Fibroblast of gingiva (primary cell): Measurements from ENCODE around the gene USP21.
"Not testable (repeated sequence)": the region's sequence is repeated elsewhere in the genome, so short reads cannot be mapped to it uniquely, and the experiment has no call there.

ENCODE experiments used
- DNase-seq: peaks from one replicate; pipeline ENCODE4 v3.0.0-alpha.2; 2011; ENCODE audit warnings: low read depth

The USP21 gene, protein sequence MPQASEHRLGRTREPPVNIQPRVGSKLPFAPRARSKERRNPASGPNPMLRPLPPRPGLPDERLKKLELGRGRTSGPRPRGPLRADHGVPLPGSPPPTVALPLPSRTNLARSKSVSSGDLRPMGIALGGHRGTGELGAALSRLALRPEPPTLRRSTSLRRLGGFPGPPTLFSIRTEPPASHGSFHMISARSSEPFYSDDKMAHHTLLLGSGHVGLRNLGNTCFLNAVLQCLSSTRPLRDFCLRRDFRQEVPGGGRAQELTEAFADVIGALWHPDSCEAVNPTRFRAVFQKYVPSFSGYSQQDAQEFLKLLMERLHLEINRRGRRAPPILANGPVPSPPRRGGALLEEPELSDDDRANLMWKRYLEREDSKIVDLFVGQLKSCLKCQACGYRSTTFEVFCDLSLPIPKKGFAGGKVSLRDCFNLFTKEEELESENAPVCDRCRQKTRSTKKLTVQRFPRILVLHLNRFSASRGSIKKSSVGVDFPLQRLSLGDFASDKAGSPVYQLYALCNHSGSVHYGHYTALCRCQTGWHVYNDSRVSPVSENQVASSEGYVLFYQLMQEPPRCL

DNA sequence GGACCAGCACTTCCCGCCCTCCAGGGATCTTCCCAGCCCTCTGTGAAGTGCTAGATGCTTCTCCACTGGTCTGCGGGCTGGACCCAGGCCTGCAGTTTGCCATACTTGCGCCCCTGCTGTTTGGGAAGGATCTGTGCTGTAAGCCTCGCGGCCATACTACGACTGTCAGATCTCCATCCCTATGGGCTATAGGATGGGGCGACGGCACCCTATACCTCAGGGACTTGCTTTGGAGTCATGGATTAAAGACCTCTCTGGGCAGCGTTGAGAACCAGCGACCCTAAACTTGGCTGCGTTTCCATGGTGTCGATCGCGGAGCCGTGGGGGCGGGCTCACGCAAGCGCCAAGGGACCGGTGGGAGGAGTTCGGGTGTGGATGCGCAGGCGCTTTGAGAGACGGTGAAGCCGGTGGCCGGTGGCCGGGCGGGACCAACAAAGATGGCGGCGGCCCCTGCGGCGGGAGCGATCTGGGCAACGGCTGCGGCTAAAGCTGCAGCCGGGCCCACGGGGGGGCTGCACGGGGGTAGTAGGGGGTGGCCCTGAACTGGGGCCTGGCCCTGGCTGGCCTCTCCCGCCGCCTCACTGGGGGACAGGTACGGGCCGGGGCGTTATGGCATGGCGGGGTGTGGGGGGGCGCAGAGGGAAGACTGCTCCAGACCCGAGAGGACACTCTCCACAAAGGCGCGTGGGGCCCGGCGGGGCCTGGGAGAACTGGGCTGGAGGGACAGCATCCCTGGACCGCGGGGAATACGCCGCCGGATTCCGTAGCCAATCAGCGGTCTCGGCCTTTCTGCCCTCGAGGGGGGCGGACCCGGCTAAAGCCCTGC is at the start of gene USP21:
Gene USP21, plus strand, starts transcription at position 414 of the 826 bp plus-strand sequence. CDS start 1,141 bp downstream, outside the sequence.
- peak; percentile 86 for DNase-seq

DNA sequence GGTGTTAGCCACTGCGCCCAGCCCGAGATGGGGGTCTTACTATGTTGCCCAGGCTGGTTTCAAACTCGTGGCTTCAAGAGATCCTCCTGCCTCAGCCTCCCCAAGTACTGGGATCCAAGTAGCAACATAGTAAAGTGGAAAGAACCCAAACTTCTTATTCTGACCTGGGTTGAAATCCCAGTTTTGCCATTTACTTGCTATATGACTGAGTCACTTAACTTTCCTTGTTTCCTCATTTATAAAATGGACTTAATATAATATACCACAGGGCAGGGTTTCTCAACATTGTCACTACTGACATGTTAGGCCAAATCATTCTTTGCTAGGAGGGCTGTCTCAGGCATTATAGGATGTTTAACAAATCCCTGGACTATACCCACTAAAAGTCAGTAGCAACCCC is 48.2 kb upstream of the USP21 start:
- no peak for DNase-seq

DNA sequence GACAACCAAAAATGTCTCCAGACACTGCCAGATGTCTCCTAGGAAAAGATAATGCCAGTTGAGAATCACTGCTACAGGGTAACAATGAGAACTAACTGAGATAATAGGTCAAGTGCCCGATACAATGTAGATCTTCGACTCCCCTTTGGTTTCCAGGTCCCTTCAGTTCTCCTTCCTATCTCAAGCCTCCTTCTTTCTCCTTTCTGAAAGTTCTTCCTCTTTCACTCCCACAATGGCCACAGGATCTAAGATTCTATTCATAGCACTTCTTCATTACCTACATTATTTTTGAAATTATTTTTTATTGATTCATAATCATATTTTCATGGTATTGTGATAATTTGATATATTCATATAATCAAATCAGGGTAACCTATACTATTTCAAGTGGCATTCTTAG is 47.8 kb upstream of the USP21 start:
- DNase-seq, result no peak

DNA sequence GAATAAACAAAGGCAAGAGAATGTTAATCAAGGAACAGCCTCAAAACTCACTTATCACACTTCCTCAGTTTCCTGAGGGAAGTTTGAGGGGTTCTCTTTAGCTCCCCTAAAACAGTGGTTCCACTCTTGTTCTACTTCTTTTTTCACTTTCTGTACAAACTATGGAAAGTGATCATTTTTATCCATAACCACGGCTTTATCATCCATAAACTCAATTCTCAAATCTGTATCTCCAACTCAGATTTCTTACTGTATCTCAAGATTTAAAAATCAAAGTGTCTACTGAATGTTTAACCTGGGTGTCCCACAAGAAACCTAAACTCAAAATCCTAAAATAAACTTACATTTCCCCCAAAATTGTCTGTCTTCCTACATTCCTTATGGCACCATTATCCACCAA is 45.4 kb upstream of the USP21 start:
- DNase-seq, result no peak

DNA sequence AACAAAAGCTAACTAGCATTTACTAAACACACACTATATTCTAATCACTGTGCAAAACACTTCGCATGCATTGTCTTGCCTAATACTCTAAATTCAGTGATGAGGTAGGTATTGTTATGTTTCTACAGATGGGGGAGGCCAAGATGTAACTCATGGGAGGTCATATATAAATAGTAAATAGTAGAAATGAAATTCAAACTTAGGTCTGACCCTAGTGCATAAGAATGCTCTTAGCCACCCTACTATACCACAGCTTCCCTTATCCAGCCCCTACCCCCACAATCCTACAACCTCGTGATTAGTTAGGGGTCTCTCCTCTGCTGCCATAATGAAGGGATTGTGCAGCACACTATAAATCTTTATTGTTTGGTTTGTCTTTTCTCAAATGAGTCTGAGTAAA is 44.7 kb upstream of the USP21 start:
- DNase-seq, result no peak

DNA sequence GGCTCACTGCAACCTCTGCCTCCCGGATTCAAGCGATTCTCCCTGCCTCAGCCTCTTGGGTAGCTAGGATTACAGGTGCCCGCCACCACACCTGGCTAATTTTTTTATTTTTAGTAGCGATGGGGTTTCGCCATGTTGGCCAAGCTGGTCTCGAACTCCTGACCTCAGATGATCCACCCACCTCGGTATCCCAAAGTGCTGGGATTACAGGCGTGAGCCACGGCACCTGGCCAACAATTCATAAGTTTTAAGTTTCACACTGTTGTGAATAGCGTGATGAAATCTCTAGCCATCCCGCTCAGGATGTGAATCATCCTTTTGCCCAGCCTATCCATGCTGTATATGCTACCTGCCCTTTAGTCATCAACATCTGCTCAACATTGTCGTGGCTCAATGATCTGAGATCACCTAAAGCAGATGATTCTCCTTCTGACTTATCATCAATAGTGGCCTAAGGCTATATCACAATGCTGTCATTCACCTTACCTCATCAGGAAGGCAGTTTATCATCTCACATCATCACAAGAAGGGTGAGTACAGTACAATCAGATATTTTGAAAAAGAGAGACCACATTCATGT is 44.1 kb upstream of the USP21 start:
- peak; percentile 79 for DNase-seq

DNA sequence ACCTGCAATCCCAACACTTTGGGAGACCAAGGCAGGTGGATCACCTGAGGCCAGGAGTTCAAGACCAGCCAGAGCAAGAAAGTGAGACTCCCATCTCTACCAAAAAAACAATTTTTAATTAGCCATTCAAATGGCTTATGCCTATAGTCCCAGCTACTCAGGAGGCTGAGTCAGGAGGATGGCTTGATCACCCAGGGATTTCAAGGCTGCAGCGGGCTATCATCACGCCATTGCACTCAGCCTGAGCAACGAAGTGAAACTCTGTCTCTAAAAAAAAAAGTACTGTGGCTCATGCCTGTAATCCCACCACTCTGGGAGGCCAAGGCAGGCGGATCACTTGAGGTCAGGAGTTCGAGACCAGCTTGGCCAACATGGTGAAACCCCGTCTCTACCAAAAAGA is 43.3 kb upstream of the USP21 start:
- not testable (repeated sequence) for DNase-seq

DNA sequence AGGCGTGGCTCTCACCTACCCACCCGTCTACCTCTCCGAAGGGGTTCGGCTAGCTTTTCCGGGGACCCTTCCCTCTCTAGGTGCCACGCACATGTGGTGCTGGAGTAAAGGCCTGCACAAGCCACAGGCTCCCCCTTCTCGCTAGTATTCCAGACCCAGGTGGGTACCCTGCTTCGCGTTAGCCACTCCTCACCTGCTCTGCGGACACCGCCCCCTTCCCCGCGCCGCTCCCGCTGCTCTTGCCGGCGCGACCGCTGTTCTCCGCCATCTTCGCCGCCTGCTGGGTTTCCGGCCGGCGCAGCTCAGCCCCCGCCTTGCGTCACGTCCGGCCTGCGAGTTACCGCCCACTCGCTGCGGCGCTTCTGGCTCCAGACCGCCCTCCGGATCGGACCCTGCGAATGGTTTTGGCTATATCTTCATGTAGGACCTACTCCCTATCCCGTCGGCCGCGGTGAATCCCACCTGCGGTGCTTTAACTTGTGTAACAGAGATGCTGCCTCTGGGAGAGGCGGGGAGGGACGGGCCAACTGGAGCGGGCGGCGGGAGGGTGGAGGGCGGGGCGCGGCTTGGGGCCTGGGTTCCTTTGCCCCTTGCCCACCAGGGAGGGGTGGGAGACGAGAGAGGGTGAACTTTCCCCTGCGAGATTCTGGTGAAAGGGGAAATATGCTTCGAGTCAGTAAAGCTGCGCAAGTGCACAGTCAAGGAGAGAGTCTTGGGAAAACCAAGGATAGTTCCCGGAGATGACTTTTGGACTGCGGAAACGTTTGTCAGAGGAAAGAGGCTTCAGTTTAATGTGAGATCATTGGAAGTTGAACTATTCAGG is 41.3 kb upstream of the USP21 start, which contains the start of the genes NIT1 and PFDN2:
Gene NIT1, plus strand, starts transcription at position 347 of the 823 bp plus-strand sequence. Its CDS starts 72 bp downstream, at position 419.
Gene PFDN2, minus strand, starts transcription at position 279 of the 823 bp plus-strand sequence. Its CDS starts 11 bp downstream, at position 268.
- DNase-seq, result peak; percentile 80

DNA sequence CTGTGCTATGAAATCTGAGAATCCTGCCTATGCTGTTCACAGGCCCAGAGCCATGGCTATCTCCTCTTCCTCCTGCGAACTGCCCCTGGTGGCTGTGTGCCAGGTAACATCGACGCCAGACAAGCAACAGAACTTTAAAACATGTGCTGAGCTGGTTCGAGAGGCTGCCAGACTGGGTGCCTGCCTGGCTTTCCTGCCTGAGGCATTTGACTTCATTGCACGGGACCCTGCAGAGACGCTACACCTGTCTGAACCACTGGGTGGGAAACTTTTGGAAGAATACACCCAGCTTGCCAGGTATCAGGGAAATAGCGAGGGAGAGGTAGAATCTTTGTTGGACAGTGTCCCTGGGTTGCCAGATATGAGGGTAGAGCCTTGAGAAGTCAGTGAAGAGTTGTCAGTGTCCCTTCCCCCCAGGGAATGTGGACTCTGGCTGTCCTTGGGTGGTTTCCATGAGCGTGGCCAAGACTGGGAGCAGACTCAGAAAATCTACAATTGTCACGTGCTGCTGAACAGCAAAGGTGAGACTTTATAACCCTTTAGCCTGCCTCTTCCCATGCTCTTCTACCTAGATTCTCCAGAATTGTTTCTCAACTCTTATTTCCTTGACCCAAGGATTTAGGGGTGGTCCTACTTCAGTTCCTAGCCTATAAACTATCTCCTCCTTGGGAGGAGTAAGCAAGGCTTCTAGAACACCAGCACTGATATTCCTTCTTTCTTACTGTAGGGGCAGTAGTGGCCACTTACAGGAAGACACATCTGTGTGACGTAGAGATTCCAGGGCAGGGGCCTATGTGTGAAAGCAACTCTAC is 40.0 kb upstream of the USP21 start:
- DNase-seq, result peak; percentile 76

DNA sequence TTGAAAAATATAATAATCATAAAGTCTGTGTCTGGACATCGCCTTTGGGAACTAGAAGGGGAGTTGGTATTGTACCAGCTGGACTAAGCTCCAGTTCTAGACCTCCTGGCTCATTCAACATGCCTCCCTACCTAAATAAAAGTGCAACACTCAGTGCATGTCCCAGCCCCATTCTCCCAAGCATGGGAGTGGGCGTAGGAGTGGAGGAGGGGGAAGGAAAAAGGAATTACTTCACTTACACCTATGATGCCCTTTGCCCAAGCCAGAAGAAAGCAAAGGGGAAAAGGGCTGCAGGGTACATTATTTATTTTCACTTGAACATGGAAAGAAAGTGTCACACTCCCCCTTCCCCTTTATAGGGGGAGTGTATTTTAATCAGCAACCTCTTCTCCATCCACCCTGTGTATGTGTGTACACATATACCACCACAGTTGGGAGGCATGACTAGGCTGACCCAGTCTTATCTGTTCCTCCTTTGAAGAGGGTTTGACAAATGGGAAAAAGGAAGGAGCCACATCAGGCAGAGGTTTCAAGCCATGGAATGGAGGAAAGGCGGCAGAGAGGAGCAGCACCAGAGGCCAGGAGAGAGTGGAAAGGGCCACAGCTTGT is 38.2 kb upstream of the USP21 start:
- DNase-seq, result no peak

DNA sequence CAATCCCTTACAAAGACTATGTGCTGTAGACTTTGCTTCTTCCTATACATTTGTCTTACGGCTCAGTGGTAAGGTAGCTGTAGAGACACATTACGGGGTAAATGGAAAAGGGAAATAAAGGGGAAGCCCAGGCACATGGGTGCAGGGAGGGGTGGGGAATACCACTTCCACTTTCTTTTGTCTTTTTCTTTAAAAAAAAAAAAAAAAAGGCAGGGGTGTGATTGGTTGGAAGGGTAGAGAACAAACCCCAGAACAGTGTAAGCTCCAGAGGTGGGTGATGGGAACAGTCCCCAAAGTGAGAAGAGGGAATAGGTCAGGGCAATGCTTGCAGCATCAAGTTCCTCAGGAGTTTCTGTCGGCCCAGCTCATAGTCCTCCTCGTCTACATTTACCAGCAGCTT is 37.5 kb upstream of the USP21 start:
- DNase-seq, result no peak

DNA sequence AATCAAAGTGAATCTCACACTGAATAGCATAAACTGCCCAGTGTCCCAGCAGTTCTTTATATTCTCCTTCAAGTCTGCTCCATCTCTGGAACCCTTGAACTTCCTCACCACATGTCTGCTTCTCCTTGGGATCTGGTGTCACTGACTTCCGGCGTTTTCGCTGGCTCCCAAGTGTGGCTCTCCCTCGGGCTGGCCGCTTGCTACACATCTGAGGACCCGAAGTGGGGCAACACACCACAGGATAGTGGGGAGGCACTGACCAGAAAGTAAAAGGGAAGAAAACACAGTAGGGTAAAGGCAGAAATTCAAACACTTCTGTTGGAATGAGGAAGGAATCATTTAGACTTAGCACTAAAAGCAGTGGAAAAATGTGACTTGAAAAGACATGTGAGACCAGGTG is 36.3 kb upstream of the USP21 start:
- DNase-seq, result no peak

DNA sequence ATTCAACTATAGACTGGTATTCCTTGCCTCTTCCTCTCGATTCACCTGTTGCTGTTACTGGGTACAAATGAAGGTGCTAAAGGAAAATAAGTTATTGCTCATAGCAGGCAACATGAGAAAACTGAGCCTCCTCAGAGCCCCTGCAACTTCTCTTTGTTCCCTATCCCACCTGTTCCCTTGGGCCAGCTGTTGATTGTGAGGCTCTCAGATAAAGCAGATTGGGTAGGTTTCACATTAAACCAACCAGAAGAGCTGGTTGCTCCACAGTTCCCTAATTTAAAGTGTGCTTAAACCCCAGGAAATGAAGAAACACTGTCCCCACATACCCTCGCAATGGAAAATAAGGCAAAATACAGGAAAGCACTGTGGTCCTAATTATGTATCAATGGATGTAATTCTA is 31.7 kb upstream of the USP21 start:
- no peak for DNase-seq

DNA sequence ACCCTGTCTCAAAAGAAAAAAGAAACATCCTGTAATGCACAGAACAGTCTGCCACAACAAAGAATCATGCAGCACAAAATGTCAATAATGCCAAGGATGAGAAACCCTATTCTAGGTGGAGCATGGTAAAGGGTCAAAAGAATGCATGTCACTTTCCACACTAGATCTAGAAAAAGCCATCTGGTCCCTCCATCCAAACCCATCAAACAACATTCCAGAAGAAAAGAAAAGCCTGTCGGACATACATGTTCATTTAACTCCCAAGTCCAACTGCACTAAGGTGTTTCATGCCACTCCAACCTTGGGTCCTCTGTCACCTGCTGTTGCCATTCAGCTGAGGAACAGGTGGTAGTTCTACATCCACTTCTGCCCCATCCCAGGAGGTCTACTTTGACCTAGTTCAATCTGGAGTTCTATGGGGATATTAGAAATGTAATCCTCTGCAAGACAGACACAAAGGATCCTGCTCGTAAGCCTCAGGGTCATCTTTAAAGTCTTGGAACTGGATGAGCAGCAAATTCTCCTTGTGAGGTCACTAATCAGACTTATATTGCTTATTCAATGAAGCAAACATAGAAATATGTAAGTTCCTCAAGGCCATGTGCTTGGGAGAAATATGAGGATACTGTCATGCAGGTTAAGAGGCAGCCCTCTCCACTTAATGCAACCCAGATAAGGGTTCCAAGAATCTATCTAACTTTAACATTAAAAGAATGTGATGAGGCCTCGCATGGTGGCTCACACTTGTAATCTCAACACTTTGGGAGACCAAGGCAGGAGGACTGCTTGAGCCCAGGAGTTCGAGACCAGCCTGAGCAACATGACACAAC is 30.5 kb upstream of the USP21 start:
- DNase-seq, result no peak

DNA sequence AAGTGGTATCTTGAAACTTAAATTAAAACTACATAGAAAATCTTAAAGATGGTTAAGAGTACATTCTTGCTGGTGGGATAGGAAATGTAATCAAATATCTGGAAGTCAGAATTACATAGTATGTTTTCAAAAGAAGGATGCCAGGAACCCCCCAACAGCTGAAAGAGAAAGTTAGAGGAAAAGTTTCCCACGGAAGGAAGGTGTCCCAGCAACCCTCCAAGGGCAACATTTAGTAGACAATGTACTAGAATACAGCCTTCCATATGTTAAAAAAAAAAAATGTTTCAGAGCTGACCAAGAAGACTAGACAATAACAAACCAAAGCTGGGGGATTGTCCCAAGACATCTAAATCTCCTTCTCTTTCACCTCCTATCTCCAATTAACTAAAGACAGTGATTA is 29.0 kb upstream of the USP21 start:
- DNase-seq, result no peak

DNA sequence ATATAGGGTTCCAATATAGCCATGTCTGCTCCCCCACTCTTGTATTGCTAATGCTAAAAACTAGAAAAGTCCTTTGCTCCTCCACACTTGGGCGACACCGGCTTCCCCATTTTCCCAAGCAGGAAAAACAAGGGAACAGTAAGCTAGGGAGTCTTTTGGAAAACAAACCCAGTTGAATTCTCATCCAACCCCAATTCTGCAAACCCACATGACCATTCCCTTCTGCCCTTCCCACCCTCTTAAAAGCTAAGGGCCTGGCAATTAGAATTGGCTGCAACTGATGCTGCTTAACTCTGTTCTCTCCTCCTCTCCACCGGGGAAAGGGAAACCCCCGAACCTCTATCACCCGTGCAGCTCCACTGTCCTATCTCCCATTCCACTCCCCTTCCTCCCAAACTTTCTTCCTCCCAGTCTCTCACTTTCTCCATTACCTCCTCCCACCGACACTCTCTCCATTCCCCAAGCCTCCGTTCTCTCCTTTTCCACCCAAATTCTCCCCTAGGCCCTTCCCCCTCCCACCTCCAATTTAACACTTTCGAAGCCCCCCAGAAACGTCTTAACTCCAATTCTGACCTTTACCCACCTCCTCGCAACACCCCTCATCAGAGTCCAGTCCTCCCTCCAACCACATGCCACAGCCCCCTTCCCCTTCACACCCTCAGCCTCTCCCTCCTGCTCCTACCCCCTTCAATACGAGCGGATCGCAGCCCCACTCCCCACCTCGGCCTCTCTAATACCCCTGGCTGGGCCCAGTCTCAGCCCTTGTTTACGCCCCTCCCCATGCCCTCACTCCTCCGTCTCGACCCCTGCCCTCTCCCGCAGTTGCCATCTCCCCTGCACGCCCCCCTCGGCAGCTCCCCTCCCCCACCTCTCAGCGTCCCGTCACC is 27.5 kb upstream of the USP21 start:
- DNase-seq, result peak; percentile 39

DNA sequence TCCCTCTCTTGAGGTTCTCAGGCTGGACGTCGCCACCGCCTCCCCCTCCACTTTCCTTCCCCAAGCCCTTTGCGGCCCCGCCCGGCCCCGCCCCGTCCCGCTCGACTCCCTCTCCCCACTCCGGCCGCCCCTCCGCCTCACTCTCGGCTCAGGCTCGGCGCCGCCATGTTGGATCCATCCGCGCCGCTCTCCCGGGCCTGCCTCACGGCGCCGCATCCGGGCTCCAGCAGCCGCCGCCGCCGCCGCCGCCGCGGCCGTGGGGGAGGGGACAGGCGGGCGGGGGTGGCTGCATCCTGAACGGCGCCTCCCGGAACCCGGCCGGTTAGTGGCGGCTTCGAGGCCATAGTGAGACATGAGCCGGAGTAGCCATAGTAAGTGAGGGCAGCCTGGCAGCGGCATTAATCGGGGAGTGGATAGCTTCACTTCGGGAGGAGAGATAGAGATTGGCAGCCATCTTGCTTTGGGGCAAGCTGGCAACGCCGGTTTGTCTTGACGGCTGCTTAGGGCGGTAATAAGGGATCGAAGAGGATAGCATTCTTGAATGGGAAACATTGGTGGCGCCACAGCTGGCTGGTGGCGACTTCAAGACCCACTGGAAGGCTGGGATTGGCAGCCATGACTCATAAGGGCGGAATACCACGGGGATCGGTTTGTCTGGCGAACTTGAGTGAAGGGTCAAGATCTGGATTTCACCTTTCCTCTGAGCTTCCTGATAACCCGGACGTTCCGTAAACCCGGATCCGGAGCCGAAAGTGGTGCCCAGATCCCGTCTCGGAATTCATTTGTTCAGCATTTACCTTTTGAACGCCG is 26.7 kb upstream of the USP21 start, which contains the start of gene DEDD:
Gene DEDD, minus strand, starts transcription at position 258 of the 810 bp plus-strand sequence. CDS start 8,205 bp downstream, outside the sequence.
- peak; percentile 98 for DNase-seq
